MM.1S (cell line): ENCODE results near the gene RCSD1.

Experiments used
- DNase-seq: peaks from one replicate; pipeline ENCODE4 v3.0.0-alpha.2; 2015
- H2AFZ ChIP-seq: fragments of 300-600 bp; sonication (generic); 2 replicates; pipeline ENCODE4 v1.6.0; 2016; ENCODE audit warnings: antibody characterized with exemption, low read length
- H3F3A ChIP-seq: fragments of 300-600 bp; sonication (generic); 2 replicates; pipeline ENCODE4 v1.6.1; 2016; ENCODE audit warnings: mild to moderate bottlenecking, antibody characterized with exemption, low read length, moderate library complexity, mixed read lengths; ENCODE audit not compliant: insufficient read depth
- H3K27ac ChIP-seq: fragments of 300-600 bp; sonication (generic); 2 replicates; pipeline ENCODE4 v1.5.1; 2016; ENCODE audit warnings: mild to moderate bottlenecking, low read length
- H3K27me3 ChIP-seq: fragments of 300-600 bp; sonication (generic); replicated peaks from 2 replicates; pipeline ENCODE4 v1.6.0; 2016; ENCODE audit warnings: low read length; ENCODE audit not compliant: insufficient read depth
- H3K36me3 ChIP-seq: fragments of 300-600 bp; sonication (generic); replicated peaks from 2 replicates; pipeline ENCODE4 v1.6.1; 2016; ENCODE audit warnings: mild to moderate bottlenecking, low read length, mixed read lengths; ENCODE audit not compliant: insufficient read depth
- H3K4me1 ChIP-seq: fragments of 300-600 bp; sonication (generic); 2 replicates; pipeline ENCODE4 v1.6.1; 2016; ENCODE audit warnings: low read length, mixed read lengths
- H3K4me2 ChIP-seq: fragments of 300-600 bp; sonication (generic); 2 replicates; pipeline ENCODE4 v1.6.0; 2016; ENCODE audit warnings: low read depth, low read length
- H3K4me3 ChIP-seq: fragments of 300-600 bp; sonication (generic); 2 replicates; pipeline ENCODE4 v1.5.1; 2016; ENCODE audit warnings: low read length, mixed read lengths
- H3K79me2 ChIP-seq: fragments of 300-600 bp; sonication (generic); 2 replicates; pipeline ENCODE4 v1.6.1; 2016; ENCODE audit warnings: mixed run types, low read length, mixed read lengths
- H3K9ac ChIP-seq: fragments of 300-600 bp; sonication (generic); 2 replicates; pipeline ENCODE4 v1.6.1; 2016; ENCODE audit warnings: low read length, mixed read lengths
- H3K9me2 ChIP-seq: fragments of 300-600 bp; sonication (generic); replicated peaks from 2 replicates; pipeline ENCODE4 v1.6.1; 2016; ENCODE audit warnings: mild to moderate bottlenecking, low read length, mixed read lengths; ENCODE audit not compliant: insufficient read depth
- H3K9me3 ChIP-seq: fragments of 300-600 bp; sonication (generic); replicated peaks from 2 replicates; pipeline ENCODE4 v1.6.1; 2016; ENCODE audit warnings: mild to moderate bottlenecking, low read length, mixed read lengths; ENCODE audit not compliant: insufficient read depth
- H4K20me1 ChIP-seq: fragments of 300-600 bp; sonication (generic); 2 replicates; pipeline ENCODE4 v1.6.1; 2016; ENCODE audit warnings: mild to moderate bottlenecking, low read length, moderate library complexity, mixed read lengths; ENCODE audit not compliant: insufficient read depth
- EZH2 ChIP-seq: fragments of 300-600 bp; sonication (generic); optimal IDR thresholded peaks from 2 replicates; pipeline ENCODE3; 2017; ENCODE audit warnings: low read depth, mild to moderate bottlenecking, antibody characterized with exemption, low read length, mixed read lengths
- EZH2phosphoT487 ChIP-seq: fragments of 300-600 bp; sonication (generic); IDR thresholded peaks from 2 replicates; pipeline ENCODE4 v1.6.1; 2018; ENCODE audit warnings: antibody characterized with exemption, low read length
- TF ChIP-seq, protein P1 (sequence below): fragments of 300-600 bp; sonication (generic); IDR thresholded peaks from 2 replicates; pipeline ENCODE4 v1.5.1; 2016; ENCODE audit warnings: antibody characterized with exemption, low read length, mixed read lengths

Gene RCSD1

DNA sequence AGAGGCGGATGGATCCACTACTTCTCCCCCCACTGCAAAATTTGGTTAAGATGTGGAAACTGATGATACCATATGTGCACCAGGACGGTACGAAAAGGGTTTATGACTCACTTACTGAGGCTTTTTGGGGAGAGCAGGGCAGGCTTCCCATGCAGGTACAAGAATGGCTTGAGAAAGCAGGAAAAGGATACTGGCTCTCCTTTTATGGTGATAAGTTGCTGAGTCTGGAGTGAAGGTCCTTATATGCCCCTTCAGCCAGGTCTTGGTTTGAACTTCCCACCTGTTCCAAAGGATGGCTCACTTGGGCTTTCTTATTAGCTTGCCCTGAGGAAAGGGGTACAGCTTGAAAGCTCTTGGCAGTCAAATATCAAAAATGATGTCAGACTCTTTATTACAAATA, 114.9 kb downstream of the RCSD1 start:
- DNase-seq: no peak
- H3K4me2 ChIP-seq: no peak overlapping the region
- H4K20me1 ChIP-seq: no peaks in the 10 kb centered on the region
- H3K9me3 ChIP-seq: no peaks in the 10 kb centered on the region
- no peaks in the 10 kb centered on the region for H3F3A ChIP-seq
- peaks cover 4% of the 10 kb centered on the region; the same call in 1 of the 2 replicates for H3K79me2 ChIP-seq
- no peaks in the 10 kb centered on the region for H3K36me3 ChIP-seq
- H3K27me3 ChIP-seq: no peaks in the 10 kb centered on the region
- H3K9me2 ChIP-seq: no peaks in the 10 kb centered on the region
- no peaks in the 10 kb centered on the region for H3K4me1 ChIP-seq
- H3K4me3 ChIP-seq: no peak overlapping the region
- TF ChIP-seq EZH2phosphoT487 (no peak), EZH2 (no peak)
- TF ChIP-seq, protein P1, sequence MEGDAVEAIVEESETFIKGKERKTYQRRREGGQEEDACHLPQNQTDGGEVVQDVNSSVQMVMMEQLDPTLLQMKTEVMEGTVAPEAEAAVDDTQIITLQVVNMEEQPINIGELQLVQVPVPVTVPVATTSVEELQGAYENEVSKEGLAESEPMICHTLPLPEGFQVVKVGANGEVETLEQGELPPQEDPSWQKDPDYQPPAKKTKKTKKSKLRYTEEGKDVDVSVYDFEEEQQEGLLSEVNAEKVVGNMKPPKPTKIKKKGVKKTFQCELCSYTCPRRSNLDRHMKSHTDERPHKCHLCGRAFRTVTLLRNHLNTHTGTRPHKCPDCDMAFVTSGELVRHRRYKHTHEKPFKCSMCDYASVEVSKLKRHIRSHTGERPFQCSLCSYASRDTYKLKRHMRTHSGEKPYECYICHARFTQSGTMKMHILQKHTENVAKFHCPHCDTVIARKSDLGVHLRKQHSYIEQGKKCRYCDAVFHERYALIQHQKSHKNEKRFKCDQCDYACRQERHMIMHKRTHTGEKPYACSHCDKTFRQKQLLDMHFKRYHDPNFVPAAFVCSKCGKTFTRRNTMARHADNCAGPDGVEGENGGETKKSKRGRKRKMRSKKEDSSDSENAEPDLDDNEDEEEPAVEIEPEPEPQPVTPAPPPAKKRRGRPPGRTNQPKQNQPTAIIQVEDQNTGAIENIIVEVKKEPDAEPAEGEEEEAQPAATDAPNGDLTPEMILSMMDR: no peak
- H3K27ac ChIP-seq: no peak overlapping the region
- no peak overlapping the region for H3K9ac ChIP-seq
- H2AFZ ChIP-seq: no peak overlapping the region

DNA sequence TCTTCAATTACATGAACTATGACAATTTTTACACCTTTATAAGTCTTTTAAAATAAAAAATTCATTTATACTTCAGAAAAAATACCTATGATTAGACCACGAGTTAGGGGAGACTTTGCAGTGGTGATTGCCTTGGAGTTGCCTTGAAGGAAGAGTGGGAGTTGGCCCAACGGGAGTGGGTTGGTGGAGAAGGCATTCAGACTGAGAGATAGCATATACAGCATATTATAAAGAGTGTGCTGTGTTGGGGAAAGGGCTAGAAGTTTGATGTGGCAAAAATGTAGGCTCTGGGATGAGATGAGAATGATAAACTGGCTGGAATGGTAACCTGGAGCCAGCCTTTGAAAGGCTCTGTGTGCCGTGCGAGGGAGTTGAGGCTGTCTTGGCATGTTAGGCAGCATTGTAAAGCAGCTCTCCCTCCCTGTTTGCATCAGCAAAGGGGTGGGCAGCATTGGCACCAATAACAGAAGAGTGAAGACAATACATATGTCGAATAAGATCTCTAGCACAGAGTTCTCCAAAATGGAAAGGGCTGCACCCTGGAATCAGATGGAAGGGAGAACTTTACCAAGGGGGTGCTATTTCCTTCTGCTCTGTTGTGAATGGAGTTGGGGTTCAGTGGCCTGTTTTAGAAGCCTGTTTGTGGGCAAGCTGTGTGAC, 116.1 kb downstream of the RCSD1 start:
- Histone ChIP-seq H3K79me2 (no peaks in the 10 kb centered on the region; the same call in 1 of the 2 replicates), H3F3A (no peaks in the 10 kb centered on the region), H3K36me3 (no peaks in the 10 kb centered on the region)

DNA sequence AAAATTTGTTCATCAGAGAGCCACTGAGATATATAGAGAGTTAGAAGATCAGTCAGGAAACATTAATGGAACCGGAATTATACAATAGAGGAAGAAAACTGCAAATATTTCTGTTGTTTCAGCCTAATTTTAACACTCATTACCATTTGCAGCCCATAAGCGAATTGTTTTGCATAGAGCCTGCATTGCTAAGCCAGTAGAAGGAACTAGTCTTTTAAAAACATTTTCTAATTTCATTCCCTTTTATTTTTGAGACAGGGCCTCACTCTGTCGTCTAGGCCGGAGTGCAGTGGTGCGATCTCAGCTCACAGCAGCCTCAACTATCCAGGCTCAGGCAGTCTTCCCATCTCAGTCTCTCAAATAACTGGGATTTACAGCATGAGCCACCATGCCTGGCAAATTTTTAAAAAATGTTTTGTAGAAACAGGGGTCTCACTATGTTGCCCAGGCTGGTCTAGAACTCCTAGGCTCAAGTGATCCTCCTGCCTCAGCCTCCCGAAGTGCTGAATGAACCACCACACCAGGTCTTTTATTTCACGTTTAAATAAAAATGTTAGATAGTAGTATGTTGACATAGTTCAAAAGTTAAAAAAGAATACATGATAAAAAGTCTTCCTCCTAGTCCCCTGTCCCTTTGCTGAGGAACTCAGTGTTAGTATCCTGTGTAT, 117.1 kb downstream of the RCSD1 start:
- Histone ChIP-seq H3K27ac (no peak overlapping the region), H4K20me1 (no peaks in the 10 kb centered on the region), H3K79me2 (no peaks in the 10 kb centered on the region; the same call in 1 of the 2 replicates), H3K4me3 (no peak overlapping the region), H3K36me3 (no peaks in the 10 kb centered on the region), H3K9me2 (no peaks in the 10 kb centered on the region), H2AFZ (no peak overlapping the region), H3K4me2 (no peak overlapping the region), H3K9me3 (no peaks in the 10 kb centered on the region), H3F3A (no peaks in the 10 kb centered on the region), H3K4me1 (peaks cover 4% of the 10 kb centered on the region), H3K9ac (no peak overlapping the region), H3K27me3 (no peaks in the 10 kb centered on the region)
- TF ChIP-seq, protein P1: no peak
- no peak for TF ChIP-seq EZH2
- TF ChIP-seq EZH2phosphoT487: no peak
- DNase-seq: no peak

More for the DNA sequence above, 116.1 kb downstream of the RCSD1 start:
- Histone ChIP-seq H3K4me2 (no peak overlapping the region), H3K27me3 (no peaks in the 10 kb centered on the region), H3K9ac (no peak overlapping the region), H3K9me3 (no peaks in the 10 kb centered on the region), H3K4me3 (no peak overlapping the region), H3K4me1 (no peaks in the 10 kb centered on the region), H3K9me2 (no peaks in the 10 kb centered on the region), H3K27ac (no peak overlapping the region), H2AFZ (no peak overlapping the region), H4K20me1 (no peaks in the 10 kb centered on the region)
- TF ChIP-seq, protein P1: no peak
- TF ChIP-seq EZH2phosphoT487: no peak
- no peak for TF ChIP-seq EZH2
- no peak for DNase-seq
